MM.1S (cell line): Measurements from ENCODE around the gene RPL36A.

Experiments
- EZH2 ChIP-seq: fragments of 300-600 bp; sonication (generic); optimal IDR thresholded peaks from 2 replicates; pipeline ENCODE3; 2017; ENCODE audit warnings: low read depth, mild to moderate bottlenecking, antibody characterized with exemption, low read length, mixed read lengths
- TF ChIP-seq, protein P1 (sequence below): fragments of 300-600 bp; sonication (generic); IDR thresholded peaks from 2 replicates; pipeline ENCODE4 v1.5.1; 2016; ENCODE audit warnings: antibody characterized with exemption, low read length, mixed read lengths

DNA sequence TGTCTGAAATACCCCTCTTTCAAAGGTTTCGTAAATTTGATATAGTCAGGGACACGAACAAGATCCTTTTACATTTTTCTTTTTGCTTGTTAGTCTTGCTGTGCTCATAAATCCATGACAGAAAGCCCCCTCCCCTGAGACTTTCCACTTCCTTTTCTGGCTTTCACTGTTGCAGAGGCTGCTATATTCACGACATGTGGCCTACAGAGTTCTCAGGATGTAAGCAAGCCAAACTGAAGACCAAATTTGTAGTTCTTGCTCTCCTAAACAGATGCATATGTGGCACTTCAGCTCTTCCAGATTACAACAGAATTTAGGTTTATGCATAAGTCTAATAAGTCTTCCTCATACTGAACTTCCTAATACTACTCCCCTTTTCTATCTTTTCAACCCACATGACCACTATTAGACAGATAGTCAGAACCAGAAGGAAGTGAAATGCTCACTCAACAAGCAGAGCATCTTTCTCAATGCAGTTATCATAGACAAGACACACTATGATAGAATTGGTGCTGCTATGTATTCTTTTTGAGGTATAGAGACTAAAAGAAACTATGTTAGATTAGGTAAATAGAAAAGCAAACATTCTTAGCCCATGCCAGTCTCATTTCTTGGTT lies 19.8 kb upstream of the RPL36A start:
- TF ChIP-seq, protein P1, sequence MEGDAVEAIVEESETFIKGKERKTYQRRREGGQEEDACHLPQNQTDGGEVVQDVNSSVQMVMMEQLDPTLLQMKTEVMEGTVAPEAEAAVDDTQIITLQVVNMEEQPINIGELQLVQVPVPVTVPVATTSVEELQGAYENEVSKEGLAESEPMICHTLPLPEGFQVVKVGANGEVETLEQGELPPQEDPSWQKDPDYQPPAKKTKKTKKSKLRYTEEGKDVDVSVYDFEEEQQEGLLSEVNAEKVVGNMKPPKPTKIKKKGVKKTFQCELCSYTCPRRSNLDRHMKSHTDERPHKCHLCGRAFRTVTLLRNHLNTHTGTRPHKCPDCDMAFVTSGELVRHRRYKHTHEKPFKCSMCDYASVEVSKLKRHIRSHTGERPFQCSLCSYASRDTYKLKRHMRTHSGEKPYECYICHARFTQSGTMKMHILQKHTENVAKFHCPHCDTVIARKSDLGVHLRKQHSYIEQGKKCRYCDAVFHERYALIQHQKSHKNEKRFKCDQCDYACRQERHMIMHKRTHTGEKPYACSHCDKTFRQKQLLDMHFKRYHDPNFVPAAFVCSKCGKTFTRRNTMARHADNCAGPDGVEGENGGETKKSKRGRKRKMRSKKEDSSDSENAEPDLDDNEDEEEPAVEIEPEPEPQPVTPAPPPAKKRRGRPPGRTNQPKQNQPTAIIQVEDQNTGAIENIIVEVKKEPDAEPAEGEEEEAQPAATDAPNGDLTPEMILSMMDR = no peak
- no peak for TF ChIP-seq EZH2
